GM19438 (cell line): ENCODE measurements around the gene NT5DC2.

Experiments
- ATAC-seq: cut with Tn5 transposase; IDR thresholded peaks from one replicate; pipeline ENCODE4 v1.9.1; 2021; ENCODE audit warnings: low read depth; ENCODE audit not compliant: unreplicated experiment

Gene NT5DC2

GRCh38 chr3:52490035-52490938 is 43.4 kb downstream of the NT5DC2 start:
- no peak for ATAC-seq

DNA sequence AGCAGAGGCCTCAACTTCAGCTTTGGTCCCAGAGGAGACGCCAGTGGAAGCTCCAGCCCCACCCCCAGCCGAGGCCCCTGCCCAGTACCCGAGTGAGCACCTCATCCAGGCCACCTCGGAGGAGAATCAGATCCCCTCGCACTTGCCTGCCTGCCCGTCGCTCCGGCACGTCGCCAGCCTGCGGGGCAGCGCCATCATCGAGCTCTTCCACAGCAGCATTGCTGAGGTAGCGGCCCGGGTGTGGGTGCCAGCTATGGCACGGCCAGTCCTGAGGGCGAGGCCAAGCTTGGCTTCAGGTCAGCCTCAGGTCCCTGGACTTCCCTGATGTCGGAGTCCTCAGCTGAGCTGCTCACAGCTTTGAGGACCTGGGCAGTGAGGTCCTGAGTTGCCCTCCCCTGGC is 44.2 kb downstream of the NT5DC2 start:
- no peak for ATAC-seq

- no peak for ATAC-seq
These were observed 44.9 kb downstream of the NT5DC2 start for GRCh38 chr3:52488746-52489145.

DNA sequence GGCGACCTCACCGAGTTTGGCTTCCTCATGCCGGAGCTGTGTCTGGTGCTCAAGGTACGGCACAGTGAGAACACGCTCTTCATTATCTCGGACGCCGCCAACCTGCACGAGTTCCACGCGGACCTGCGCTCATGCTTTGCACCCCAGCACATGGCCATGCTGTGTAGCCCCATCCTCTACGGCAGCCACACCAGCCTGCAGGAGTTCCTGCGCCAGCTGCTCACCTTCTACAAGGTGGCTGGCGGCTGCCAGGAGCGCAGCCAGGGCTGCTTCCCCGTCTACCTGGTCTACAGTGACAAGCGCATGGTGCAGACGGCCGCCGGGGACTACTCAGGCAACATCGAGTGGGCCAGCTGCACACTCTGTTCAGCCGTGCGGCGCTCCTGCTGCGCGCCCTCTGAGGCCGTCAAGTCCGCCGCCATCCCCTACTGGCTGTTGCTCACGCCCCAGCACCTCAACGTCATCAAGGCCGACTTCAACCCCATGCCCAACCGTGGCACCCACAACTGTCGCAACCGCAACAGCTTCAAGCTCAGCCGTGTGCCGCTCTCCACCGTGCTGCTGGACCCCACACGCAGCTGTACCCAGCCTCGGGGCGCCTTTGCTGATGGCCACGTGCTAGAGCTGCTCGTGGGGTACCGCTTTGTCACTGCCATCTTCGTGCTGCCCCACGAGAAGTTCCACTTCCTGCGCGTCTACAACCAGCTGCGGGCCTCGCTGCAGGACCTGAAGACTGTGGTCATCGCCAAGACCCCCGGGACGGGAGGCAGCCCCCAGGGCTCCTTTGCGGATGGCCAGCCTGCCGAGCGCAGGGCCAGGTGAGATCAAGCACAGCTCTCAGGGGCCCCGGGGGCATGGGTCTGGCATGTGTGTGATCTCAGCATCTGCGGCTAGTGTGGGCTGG is 45.6 kb downstream of the NT5DC2 start:
- ATAC-seq: no peak

DNA sequence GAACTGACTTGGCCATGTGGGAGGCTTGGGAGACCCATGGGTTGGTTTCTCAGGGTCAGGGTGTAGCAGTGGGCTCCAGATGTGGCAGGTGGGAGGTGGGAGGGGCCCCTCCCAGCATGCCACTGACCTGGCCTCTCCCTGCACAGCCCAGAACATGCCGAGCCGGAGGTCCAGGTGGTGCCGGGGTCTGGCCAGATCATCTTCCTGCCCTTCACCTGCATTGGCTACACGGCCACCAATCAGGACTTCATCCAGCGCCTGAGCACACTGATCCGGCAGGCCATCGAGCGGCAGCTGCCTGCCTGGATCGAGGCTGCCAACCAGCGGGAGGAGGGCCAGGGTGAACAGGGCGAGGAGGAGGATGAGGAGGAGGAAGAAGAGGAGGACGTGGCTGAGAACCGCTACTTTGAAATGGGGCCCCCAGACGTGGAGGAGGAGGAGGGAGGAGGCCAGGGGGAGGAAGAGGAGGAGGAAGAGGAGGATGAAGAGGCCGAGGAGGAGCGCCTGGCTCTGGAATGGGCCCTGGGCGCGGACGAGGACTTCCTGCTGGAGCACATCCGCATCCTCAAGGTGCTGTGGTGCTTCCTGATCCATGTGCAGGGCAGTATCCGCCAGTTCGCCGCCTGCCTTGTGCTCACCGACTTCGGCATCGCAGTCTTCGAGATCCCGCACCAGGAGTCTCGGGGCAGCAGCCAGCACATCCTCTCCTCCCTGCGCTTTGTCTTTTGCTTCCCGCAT is 46.4 kb downstream of the NT5DC2 start:
- no peak for ATAC-seq

GRCh38 chr3:52484680-52485461 is 48.8 kb downstream of the NT5DC2 start:
- no peak for ATAC-seq

DNA sequence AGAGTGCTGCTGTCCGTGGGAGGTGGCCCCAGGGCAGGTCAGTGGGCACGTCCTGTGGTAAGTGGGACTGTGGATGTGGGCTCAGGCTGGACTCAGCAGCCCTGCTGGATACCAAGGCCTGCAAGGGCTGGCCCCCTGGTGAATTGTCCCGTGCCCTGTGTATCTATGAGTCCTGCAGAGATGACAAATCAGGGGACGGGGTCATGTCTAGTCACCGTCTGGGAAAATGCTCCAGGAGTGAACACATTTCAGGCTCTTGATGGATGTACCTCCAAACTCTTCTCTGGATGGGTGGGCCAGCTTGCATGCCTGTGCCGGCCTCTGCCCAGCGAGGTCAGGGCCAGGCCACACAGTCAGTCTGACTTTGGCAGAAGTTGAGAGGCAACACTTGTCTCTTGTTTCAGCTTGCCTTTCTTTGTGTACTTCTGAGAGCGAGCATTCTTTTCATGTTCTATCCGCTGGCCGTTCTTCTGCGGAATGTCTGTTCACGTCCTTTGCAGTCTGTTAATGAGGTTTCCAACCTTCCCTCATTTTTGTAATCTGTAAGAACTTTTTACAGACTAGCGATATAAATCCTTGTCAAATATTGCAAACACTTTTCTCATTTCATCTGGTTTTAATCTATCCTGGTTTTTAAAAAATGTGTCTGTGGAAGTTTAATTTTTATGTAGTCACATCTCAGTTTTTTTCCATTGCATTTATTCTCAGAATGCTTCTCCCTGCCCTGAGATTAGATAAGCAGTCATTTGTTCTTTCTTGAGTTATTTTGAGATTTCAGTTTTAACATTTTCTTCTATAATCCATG is 49.9 kb downstream of the NT5DC2 start:
- ATAC-seq: no peak

- ATAC-seq: no peak
These were observed 50.6 kb downstream of the NT5DC2 start for GRCh38 chr3:52483081-52483480.

DNA sequence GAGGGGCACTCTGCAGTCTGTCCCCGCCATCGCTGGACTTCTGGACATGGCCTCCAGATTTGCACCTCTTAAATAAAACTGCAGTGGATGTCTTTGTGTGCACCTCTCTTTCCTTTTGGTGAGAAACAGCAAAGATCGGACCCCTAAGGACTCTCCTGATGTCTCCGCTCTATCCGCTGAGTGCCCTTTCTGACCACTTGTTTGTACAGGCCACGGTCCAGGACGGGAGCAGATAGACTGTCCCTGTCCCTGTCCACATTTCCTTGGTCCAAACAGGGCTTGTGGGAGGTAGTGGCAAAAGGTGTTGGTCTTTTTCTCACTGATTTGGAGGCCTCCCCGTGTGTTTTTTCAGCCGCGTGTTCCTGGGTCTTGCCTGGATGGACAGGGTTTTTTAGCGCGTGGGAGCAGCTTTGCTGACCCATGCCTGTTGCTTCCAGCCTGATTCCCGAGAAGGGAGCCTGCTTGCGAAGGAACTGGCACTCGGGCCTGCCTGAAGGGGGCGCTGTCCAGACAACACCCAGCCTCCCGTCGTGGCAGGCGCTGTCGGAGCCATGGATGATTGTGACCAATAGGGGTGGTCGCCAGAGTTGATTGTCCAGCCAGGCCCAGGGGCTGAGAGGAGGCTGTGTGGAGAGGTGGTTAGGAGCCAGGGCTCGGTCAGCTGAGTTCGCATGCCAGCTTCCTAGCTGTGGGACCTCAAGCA is 51.7 kb downstream of the NT5DC2 start:
- ATAC-seq: no peak

- ATAC-seq: no peak
These were observed 52.6 kb downstream of the NT5DC2 start for GRCh38 chr3:52480768-52481715.

- no peak for ATAC-seq
These were observed 53.6 kb downstream of the NT5DC2 start for GRCh38 chr3:52479877-52480575.

- ATAC-seq: no peak
These were observed 54.4 kb downstream of the NT5DC2 start for GRCh38 chr3:52479037-52479876.

GRCh38 chr3:52477796-52478095 is 55.9 kb downstream of the NT5DC2 start:
- ATAC-seq: no peak

DNA sequence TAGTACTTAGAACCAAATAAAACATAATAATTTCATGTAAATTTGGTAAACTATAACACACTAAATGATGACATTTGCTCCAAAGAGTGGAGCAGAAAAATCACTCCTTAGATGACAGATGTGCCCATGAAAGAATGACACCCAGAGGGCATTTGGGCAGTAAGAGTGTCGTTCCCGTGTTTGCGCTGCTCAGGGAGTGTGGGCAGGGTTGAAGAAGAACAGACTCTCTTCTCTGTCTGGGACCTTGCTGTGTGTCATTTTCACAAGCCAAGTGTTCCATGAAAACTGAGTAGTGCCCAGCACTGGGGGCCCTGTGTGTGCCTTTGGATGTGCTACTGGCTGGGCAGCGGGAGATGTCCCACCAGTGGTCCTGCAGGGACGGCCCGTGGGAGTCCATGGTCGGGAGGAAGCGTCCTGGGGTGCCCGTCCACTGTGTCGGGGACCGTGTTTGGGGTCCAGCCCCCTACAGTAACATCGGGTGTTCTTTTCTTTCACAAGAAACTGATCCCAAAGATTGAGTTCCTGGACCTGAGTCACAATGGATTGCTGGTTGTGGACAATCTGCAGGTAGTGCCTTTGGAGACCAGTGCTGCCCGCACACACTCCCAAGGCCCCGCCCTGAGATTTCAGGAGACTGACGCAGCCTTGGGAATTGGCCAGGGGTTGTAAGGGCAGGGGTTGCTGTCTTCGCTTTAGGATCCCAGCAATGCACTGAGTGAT is 56.4 kb downstream of the NT5DC2 start:
- no peak for ATAC-seq
